K562 (cell line): Measurements from ENCODE around the gene GLT8D2. TPM values are rescaled to one million over a fixed set of nuclear protein-coding genes. Genes with fewer than 3 reads are reported as not detected.
A peak's percentile ranks its signal among the peaks of the same experiment; 100 is the strongest.

Experiments used
- BRCA1 ChIP-seq, 2 experiments: fragments of 450-650 bp in 1 of 2; sonication (generic) in 1 of 2; formaldehyde crosslinking in 1 of 2; IDR thresholded peaks; 2 replicates each; pipeline versions ENCODE4 v1.5.0 to v1.6.1; 2017 to 2020; ENCODE audit warnings: mild to moderate bottlenecking in 1 of 2, missing genetic modification reagents in 1 of 2
- FOSL1 ChIP-seq: fragments of 200-800 bp; sonication (Bioruptor generic); conservative IDR thresholded peaks from 2 replicates; pipeline ENCODE4 v1.6.1; 2016; ENCODE audit warnings: missing genetic modification characterization, missing compliant biosample characterization
- HMBOX1 ChIP-seq: sonication (generic); IDR thresholded peaks from 2 replicates; pipeline ENCODE4 v1.6.1; 2016
- KDM1A ChIP-seq, 2 experiments: fragments of 450-650 bp; IDR thresholded peaks; 2 replicates each; pipeline ENCODE4 v1.6.1; 2016; ENCODE audit warnings: mild to moderate bottlenecking in 2 of 2
- MAZ ChIP-seq, 2 experiments: fragments of 450-650 bp in 1 of 2; sonication (generic) in 1 of 2; formaldehyde crosslinking; IDR thresholded peaks in 1 of 2; conservative IDR thresholded peaks in 1 of 2; 2 replicates each; pipeline versions ENCODE4 v1.4.0 to v1.5.0; 2020; ENCODE audit warnings: mild to moderate bottlenecking in 1 of 2, missing genetic modification reagents in 1 of 2
- MYC ChIP-seq, 2 experiments: fragments of 250-450 bp in 1 of 2; sonication (Bioruptor Pico) in 1 of 2; IDR thresholded peaks; 2 replicates each; pipeline versions ENCODE4 v1.5.1 to v1.6.1; 2012 to 2021; ENCODE audit warnings: low read depth in 2 of 2, borderline replicate concordance in 1 of 2, improper control_type of control experiment in 1 of 2, low read length in 1 of 2, mild to moderate bottlenecking in 1 of 2, moderate library complexity in 1 of 2
- POLR2AphosphoS5 ChIP-seq: IDR thresholded peaks from 2 replicates; pipeline ENCODE4 v1.6.1; 2011; ENCODE audit warnings: mild to moderate bottlenecking, low read depth, low read length, moderate library complexity; ENCODE audit not compliant: control insufficient read depth, insufficient read depth
- RB1 ChIP-seq: fragments of 450-650 bp; IDR thresholded peaks from 2 replicates; pipeline ENCODE4 v1.6.1; 2017; ENCODE audit warnings: low read depth, mild to moderate bottlenecking
- SLC30A9 ChIP-seq: fragments of 250-450 bp; sonication (Bioruptor Pico); IDR thresholded peaks from 2 replicates; pipeline ENCODE4 v1.8.0; 2022; ENCODE audit warnings: mild to moderate bottlenecking, moderate library complexity
- SMARCB1 ChIP-seq: IDR thresholded peaks from 2 replicates; pipeline ENCODE4 v1.6.1; 2011; ENCODE audit warnings: improper control_type of control experiment, low read depth; ENCODE audit not compliant: insufficient read length
- ZBTB33 ChIP-seq: sonication (generic); formaldehyde crosslinking; IDR thresholded peaks from 2 replicates; pipeline ENCODE4 v1.8.1; 2023; ENCODE audit warnings: mild to moderate bottlenecking, missing genetic modification reagents
- ZNF79 ChIP-seq: fragments of 250-450 bp; sonication (Bioruptor Pico); IDR thresholded peaks from 2 replicates; pipeline ENCODE4 v1.4.0; 2020; ENCODE audit warnings: low read depth, mild to moderate bottlenecking, moderate library complexity
- polyA plus RNA-seq, 8 experiments: library from polyadenylated mRNA; depleted of rRNA in 4 of 8; stranded (reverse) in 5 of 8; unstranded in 3 of 8; fragments of >200 nt; fragmentation: Nextera tagmentation in 2 of 8; fragmentation: Illumina TruSeq in 1 of 8; extraction: Ambion mirVana in 2 of 8; extraction: Trizol in 1 of 8; gene quantifications; 2 replicates each; pipeline versions ENCODE4 v1.2.1 to v1.2.3, GENCODE V29; 2011 to 2014; ENCODE audit warnings: inconsistent platforms in 1 of 8, missing spikeins in 1 of 8
- total RNA-seq, 7 experiments: library from RNA; depleted of rRNA in 6 of 7; stranded (reverse); fragments of >200 nt in 6 of 7; fragmentation: Illumina TruSeq in 2 of 7; extraction: Trizol in 2 of 7; gene quantifications; 2 replicates each; pipeline versions ENCODE4 v1.2.1 to v1.2.3, GENCODE V29; 2011 to 2021; ENCODE audit warnings: low replicate concordance in 1 of 7
- TF ChIP-seq, protein P1 (sequence below): fragments of 150-350 bp; IDR thresholded peaks from 2 replicates; pipeline ENCODE4 v1.6.1; 2014; ENCODE audit warnings: low read depth, mild to moderate bottlenecking, low read length, borderline replicate concordance
- TF ChIP-seq, protein P2 (sequence below): fragments of 450-650 bp; IDR thresholded peaks from 2 replicates; pipeline ENCODE4 v1.6.1; 2018; ENCODE audit warnings: mild to moderate bottlenecking, low read depth; ENCODE audit not compliant: partially characterized antibody
- TF ChIP-seq, protein P3 (sequence below), 2 experiments: fragments of 450-650 bp in 1 of 2; sonication (generic) in 1 of 2; formaldehyde crosslinking in 1 of 2; IDR thresholded peaks in 1 of 2; conservative IDR thresholded peaks in 1 of 2; 2 replicates each; pipeline versions ENCODE4 v1.6.1 to v1.8.1; 2016 to 2023; ENCODE audit warnings: mild to moderate bottlenecking in 2 of 2, moderate library complexity in 2 of 2, inconsistent platforms in 1 of 2, missing genetic modification reagents in 1 of 2

GLT8D2 gene
- total and polyA plus RNA-seq, 9 of the 15 experiments (the other 6 are each of a cell fraction or from before 2014, with no cell fraction given) = 0.18 to 0.27 (median 0.18) TPM; not detected in 6

DNA sequence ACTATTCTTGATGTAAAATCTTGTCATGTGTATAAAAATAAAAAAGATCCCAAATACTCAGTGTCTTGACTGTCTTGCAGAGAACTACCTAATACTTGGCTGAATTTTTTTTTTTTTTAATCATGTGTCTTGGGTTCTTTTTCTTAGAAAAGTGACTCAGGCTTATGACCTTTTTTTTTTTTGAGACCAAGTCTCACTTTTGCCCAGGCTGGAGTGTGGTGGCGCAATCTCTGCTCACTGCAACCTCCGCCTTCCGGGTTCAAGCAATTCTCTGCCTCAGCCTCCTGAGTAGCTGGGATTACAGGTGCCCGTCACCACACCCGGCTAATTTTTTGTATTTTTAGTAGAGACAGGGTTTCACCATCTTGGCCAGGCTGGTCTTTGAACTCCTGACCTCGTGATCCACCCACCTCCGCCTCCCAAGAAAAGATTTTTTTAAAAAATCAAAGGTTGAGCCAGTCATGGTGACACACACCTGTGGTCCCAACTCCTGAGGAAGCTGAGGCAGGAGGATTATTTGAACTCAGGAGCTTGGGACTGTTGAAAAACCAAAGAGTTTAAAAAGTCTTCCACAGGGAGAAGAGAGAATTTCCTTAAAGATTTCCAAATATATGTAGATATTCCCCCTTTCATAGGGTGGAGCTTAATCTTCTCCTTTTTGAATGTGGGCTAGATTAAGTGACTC lies 102.0 kb downstream of the GLT8D2 start (continued):
- TF ChIP-seq MYC (IDR thresholded peaks at IDR 0.05; ENCODE audit: low read depth, low read length) = no peak
- no peak for TF ChIP-seq MYC (CRISPR knock-in tag; IDR thresholded peaks at IDR 0.05; ENCODE audit: borderline replicate concordance, low read depth)
- TF ChIP-seq ZNF79 (CRISPR knock-in tag) = no peak
- TF ChIP-seq FOSL1 (tag) = peak; percentile 87
- TF ChIP-seq HMBOX1 = no peak
- no peak for TF ChIP-seq SMARCB1
- TF ChIP-seq ZBTB33 = peak; percentile 80
- peak; percentile 55; the same call in 1 of the 2 replicates for TF ChIP-seq POLR2AphosphoS5
- TF ChIP-seq, protein P1, sequence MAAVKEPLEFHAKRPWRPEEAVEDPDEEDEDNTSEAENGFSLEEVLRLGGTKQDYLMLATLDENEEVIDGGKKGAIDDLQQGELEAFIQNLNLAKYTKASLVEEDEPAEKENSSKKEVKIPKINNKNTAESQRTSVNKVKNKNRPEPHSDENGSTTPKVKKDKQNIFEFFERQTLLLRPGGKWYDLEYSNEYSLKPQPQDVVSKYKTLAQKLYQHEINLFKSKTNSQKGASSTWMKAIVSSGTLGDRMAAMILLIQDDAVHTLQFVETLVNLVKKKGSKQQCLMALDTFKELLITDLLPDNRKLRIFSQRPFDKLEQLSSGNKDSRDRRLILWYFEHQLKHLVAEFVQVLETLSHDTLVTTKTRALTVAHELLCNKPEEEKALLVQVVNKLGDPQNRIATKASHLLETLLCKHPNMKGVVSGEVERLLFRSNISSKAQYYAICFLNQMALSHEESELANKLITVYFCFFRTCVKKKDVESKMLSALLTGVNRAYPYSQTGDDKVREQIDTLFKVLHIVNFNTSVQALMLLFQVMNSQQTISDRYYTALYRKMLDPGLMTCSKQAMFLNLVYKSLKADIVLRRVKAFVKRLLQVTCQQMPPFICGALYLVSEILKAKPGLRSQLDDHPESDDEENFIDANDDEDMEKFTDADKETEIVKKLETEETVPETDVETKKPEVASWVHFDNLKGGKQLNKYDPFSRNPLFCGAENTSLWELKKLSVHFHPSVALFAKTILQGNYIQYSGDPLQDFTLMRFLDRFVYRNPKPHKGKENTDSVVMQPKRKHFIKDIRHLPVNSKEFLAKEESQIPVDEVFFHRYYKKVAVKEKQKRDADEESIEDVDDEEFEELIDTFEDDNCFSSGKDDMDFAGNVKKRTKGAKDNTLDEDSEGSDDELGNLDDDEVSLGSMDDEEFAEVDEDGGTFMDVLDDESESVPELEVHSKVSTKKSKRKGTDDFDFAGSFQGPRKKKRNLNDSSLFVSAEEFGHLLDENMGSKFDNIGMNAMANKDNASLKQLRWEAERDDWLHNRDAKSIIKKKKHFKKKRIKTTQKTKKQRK = no peak
- TF ChIP-seq, protein P2, sequence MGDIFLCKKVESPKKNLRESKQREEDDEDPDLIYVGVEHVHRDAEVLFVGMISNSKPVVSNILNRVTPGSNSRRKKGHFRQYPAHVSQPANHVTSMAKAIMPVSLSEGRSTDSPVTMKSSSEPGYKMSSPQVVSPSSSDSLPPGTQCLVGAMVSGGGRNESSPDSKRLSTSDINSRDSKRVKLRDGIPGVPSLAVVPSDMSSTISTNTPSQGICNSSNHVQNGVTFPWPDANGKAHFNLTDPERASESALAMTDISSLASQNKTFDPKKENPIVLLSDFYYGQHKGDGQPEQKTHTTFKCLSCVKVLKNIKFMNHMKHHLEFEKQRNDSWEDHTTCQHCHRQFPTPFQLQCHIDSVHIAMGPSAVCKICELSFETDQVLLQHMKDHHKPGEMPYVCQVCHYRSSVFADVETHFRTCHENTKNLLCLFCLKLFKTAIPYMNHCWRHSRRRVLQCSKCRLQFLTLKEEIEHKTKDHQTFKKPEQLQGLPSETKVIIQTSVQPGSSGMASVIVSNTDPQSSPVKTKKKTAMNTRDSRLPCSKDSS = no peak
- TF ChIP-seq MAZ (CRISPR knock-in tag; conservative IDR thresholded peaks at IDR 0.05 in 1 of 2, IDR thresholded peaks at IDR 0.05 in 1 of 2) = no peak
- TF ChIP-seq BRCA1 (IDR thresholded peaks at IDR 0.05) = no peak
- TF ChIP-seq BRCA1 (CRISPR knock-in tag; IDR thresholded peaks at IDR 0.05) = no peak
- no peak for TF ChIP-seq RB1
- TF ChIP-seq, protein P3, sequence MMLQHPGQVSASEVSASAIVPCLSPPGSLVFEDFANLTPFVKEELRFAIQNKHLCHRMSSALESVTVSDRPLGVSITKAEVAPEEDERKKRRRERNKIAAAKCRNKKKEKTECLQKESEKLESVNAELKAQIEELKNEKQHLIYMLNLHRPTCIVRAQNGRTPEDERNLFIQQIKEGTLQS (IDR thresholded peaks at IDR 0.05) = peak; percentile 55
- TF ChIP-seq, protein P3 (CRISPR knock-in tag; conservative IDR thresholded peaks at IDR 0.05) = no peak
- peak in 1 of 2 experiments; percentile 61; a peak in 1 of 4 replicates for TF ChIP-seq KDM1A (IDR thresholded peaks at IDR 0.05)
- TF ChIP-seq SLC30A9 (CRISPR knock-in tag) = no peak
